ENCODE measurements around the gene RPL5. TPM values are rescaled to one million over a fixed set of nuclear protein-coding genes. Genes with fewer than 3 reads are reported as not detected.

The RPL5 gene
- total RNA-seq, 2 donors from 2014 or later: 749 to 786 TPM

DNA sequence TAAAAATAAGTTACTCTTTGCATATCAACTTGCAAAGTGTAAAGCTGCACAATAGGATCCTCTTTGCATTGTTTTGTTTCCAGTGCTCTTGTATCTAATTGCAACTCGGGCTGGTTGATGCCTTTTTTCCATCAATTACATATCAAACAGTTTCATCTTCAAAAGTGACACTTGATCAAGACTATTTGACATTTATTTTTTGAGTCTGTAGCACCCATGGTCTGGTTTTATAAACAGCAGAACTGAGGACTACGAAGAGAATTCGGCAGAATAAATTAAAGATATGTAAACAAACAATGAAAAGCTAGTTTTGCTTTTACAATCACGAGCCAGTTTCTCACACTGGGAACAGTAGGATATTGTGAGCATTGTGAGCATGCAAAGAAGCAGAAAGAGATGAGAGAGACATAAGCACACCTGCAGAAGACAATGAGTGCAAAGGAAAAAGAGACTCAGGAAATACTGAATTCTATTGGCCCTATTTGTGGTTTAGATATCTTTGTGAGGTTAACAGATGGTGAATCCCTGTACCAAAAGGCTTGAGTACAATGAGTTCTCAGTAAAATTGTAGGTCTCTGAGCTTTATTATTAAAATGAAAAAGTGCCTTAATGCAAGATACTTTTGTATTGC, 45.4 kb downstream of the RPL5 start:
- Histone ChIP-seq H3K36me3 (no peaks in the 10 kb centered on the region), H3K27me3 (no peaks in the 10 kb centered on the region), H3K4me1 (peaks cover 5% of the 10 kb centered on the region), H3K9me3 (no peaks in the 10 kb centered on the region), H3K27ac (no peak overlapping the region), H3K4me3 (no peak overlapping the region), H3K9ac (ENCODE audit: low read depth in 2 of 2, low read length in 2 of 2) (no peak overlapping the region)
- no peak for DNase-seq
- intact Hi-C loops (cut with DNase I): no loop called here
- TF ChIP-seq CTCF (IDR thresholded peaks at IDR 0.05): no peak

DNA sequence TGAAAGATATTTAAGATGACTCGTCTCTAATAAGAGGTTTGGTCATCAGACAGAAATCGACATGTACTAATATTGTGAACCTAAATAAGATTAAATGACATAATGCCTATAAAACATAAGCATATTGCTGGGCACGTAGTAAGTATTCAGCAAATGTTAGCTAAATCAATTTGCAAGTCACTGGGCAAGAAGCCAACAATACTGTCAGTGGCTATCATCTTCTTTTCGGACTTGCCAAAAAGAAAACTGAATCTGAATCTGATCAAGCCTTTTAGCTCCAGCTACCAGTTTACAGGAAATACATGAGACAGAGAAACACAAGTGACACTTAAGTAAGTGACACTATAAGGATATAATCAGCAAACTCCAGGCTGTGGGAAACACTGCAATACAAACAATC, 46.0 kb downstream of the RPL5 start:
- Histone ChIP-seq H3K27me3 (no peaks in the 10 kb centered on the region), H3K4me1 (peaks cover 5% of the 10 kb centered on the region), H3K9ac (ENCODE audit: low read depth in 2 of 2, low read length in 2 of 2) (no peak overlapping the region), H3K36me3 (no peaks in the 10 kb centered on the region), H3K4me3 (no peak overlapping the region), H3K9me3 (no peaks in the 10 kb centered on the region), H3K27ac (no peak overlapping the region)
- intact Hi-C loops (cut with DNase I): no loop called here
- TF ChIP-seq CTCF (IDR thresholded peaks at IDR 0.05): no peak
- no peak for DNase-seq

DNA sequence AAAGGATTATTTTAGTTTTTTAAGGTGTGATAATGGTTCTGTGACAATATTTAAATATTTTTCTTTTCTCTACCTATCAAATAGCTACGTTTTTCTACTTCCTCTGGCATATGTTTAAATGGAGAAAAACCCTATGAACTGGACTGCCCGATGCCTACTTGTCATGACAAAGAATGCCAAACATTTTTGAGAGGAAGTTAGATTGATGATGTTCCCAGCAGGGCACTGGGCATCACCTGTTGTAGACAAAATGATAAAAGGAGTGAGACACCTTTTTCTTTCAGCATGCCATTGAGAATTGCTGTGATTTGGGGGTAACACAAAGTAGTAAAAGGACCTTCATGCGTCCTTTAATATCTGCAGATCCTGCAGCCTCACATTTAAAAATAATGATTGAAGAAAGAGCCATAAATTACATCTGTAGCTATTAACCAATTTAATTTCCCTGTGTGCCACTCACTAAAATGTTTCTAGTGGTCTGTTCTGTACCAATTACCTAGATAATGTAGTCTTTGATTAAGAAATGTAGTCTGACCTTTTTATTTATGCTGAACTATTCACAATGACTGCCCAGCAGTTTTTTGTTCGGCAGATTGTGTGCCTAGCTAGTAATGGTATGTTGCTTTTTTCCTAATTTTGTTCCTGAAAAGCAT, 47.6 kb downstream of the RPL5 start:
- H3K9ac ChIP-seq (ENCODE audit: low read depth in 2 of 2, low read length in 2 of 2): no peak overlapping the region
- H3K27ac ChIP-seq: no peak overlapping the region
- intact Hi-C loops (cut with DNase I): no loop called here
- H3K9me3 ChIP-seq: no peaks in the 10 kb centered on the region
- no peak overlapping the region for H3K4me3 ChIP-seq
- no peak for TF ChIP-seq CTCF (IDR thresholded peaks at IDR 0.05)
- no peaks in the 10 kb centered on the region for H3K27me3 ChIP-seq
- DNase-seq: no peak
- no peaks in the 10 kb centered on the region for H3K36me3 ChIP-seq
- H3K4me1 ChIP-seq: peaks cover 5% of the 10 kb centered on the region

- no peak for TF ChIP-seq CTCF (IDR thresholded peaks at IDR 0.05)
- Histone ChIP-seq H3K4me3 (no peak overlapping the region), H3K27me3 (no peaks in the 10 kb centered on the region), H3K9ac (ENCODE audit: low read depth in 2 of 2, low read length in 2 of 2) (no peak overlapping the region), H3K27ac (no peak overlapping the region), H3K4me1 (peaks cover 5% of the 10 kb centered on the region), H3K9me3 (no peaks in the 10 kb centered on the region), H3K36me3 (no peaks in the 10 kb centered on the region)
- DNase-seq: no peak
- intact Hi-C loops (cut with DNase I): no loop called here
These were observed 49.6 kb downstream of the RPL5 start for GRCh38 chr1:92881391-92881790.

GRCh38 chr1:92882819-92883218, 51.0 kb downstream of the RPL5 start:
- Histone ChIP-seq H3K4me3 (no peak overlapping the region), H3K4me1 (peaks cover 4% of the 10 kb centered on the region), H3K9ac (ENCODE audit: low read depth in 2 of 2, low read length in 2 of 2) (no peak overlapping the region), H3K27me3 (no peaks in the 10 kb centered on the region), H3K27ac (no peak overlapping the region), H3K36me3 (no peaks in the 10 kb centered on the region), H3K9me3 (no peaks in the 10 kb centered on the region)
- TF ChIP-seq CTCF (IDR thresholded peaks at IDR 0.05): no peak
- no peak for DNase-seq
- intact Hi-C loops (cut with DNase I): no loop called here

Data from colonic mucosa (tissue), 4 donors.